NCI-H146 treated with DMSO at 0.1 percent for 48 hours (cell line): ENCODE measurements around the gene ZBP1.
A peak's percentile ranks its signal among the peaks of the same experiment; 100 is the strongest.

ENCODE experiments used
- DNase-seq: peaks from one replicate; lab custom pipeline; 2025; ENCODE audit not compliant: unreplicated experiment; lab: John Stamatoyannopoulos, UW

ZBP1 gene

GRCh38 chr20:57576617-57577550 lies 43.3 kb downstream of the ZBP1 start:
- DNase-seq: peak; percentile 95

GRCh38 chr20:57576002-57576401 lies 44.2 kb downstream of the ZBP1 start:
- DNase-seq: no peak

- DNase-seq: no peak
Observed at GRCh38 chr20:57574954-57575353, 45.3 kb downstream of the ZBP1 start.

- DNase-seq: peak; percentile 29
Observed at GRCh38 chr20:57573894-57574293, 46.3 kb downstream of the ZBP1 start.

GRCh38 chr20:57573242-57573641 lies 47.0 kb downstream of the ZBP1 start:
- peak; percentile 45 for DNase-seq

- no peak for DNase-seq
Observed at GRCh38 chr20:57571782-57572416, 48.3 kb downstream of the ZBP1 start.

- no peak for DNase-seq
Observed at GRCh38 chr20:57570920-57571319, 49.3 kb downstream of the ZBP1 start.

GRCh38 chr20:57570145-57570850 lies 49.9 kb downstream of the ZBP1 start:
- peak; percentile 99 for DNase-seq

GRCh38 chr20:57568960-57569359 lies 51.3 kb downstream of the ZBP1 start:
- no peak for DNase-seq

- peak; percentile 98 for DNase-seq
Observed at GRCh38 chr20:57568088-57568896, 51.9 kb downstream of the ZBP1 start.

- no peak for DNase-seq
Observed at GRCh38 chr20:57567471-57568079, 52.7 kb downstream of the ZBP1 start.

GRCh38 chr20:57566803-57567459 lies 53.3 kb downstream of the ZBP1 start:
- DNase-seq: no peak

- DNase-seq: no peak
Observed at GRCh38 chr20:57566399-57566798, 53.8 kb downstream of the ZBP1 start.

GRCh38 chr20:57564951-57565642 lies 55.1 kb downstream of the ZBP1 start:
- no peak for DNase-seq

- no peak for DNase-seq
Observed at GRCh38 chr20:57564180-57564802, 55.9 kb downstream of the ZBP1 start.

- no peak for DNase-seq
Observed at GRCh38 chr20:57563522-57563921, 56.7 kb downstream of the ZBP1 start.

GRCh38 chr20:57562541-57563465 lies 57.4 kb downstream of the ZBP1 start:
- DNase-seq: no peak
